ENCODE data around the gene WHRN. TPM values are rescaled to one million over a fixed set of nuclear protein-coding genes. Genes with fewer than 3 reads are reported as not detected.

WHRN gene
- total RNA-seq, 4 donors from 2014 or later = 8.4 to 12.9 (median 11.0) TPM

GRCh38 chr9:114430457-114430856, 74.8 kb downstream of the WHRN start:
- no peaks in the 10 kb centered on the region for H3K4me1 ChIP-seq
- no peaks in the 10 kb centered on the region for H3K9me3 ChIP-seq
- WGBS, 2 donors (ENCODE audit: low coverage in 1 of 2) = 100% methylated on average over 1 to 4 of the region's 5 CpGs
- no peaks in the 10 kb centered on the region for H3K27me3 ChIP-seq
- no peak overlapping the region for H3K4me3 ChIP-seq
- peaks cover 0 to 5% of the 10 kb centered on the region in 2 donors for H3K36me3 ChIP-seq
- TF ChIP-seq POLR2A (IDR thresholded peaks at IDR 0.05) (no peak), CTCF (IDR thresholded peaks at IDR 0.05) (no peak), POLR2AphosphoS5 (IDR thresholded peaks at IDR 0.05) (no peak), EP300 (IDR thresholded peaks at IDR 0.05) (no peak)
- no peak overlapping the region for H3K27ac ChIP-seq
- no peak for ATAC-seq

GRCh38 chr9:114429488-114429887, 75.8 kb downstream of the WHRN start:
- H3K27ac ChIP-seq = no peak overlapping the region
- H3K36me3 ChIP-seq = peaks cover 0 to 12% of the 10 kb centered on the region in 2 donors
- H3K9me3 ChIP-seq = no peaks in the 10 kb centered on the region
- H3K4me1 ChIP-seq = no peaks in the 10 kb centered on the region
- no peak overlapping the region for H3K4me3 ChIP-seq
- TF ChIP-seq CTCF (IDR thresholded peaks at IDR 0.05) (no peak), POLR2A (IDR thresholded peaks at IDR 0.05) (no peak), POLR2AphosphoS5 (IDR thresholded peaks at IDR 0.05) (no peak), EP300 (IDR thresholded peaks at IDR 0.05) (no peak)
- 100% methylated on average over 1 of the region's 6 CpGs for WGBS, 2 donors (ENCODE audit: low coverage in 1 of 2)
- H3K27me3 ChIP-seq = no peaks in the 10 kb centered on the region
- ATAC-seq = no peak

GRCh38 chr9:114428466-114428865, 76.8 kb downstream of the WHRN start:
- Histone ChIP-seq H3K4me3 (no peak overlapping the region), H3K4me1 (no peaks in the 10 kb centered on the region), H3K9me3 (no peaks in the 10 kb centered on the region), H3K27ac (no peak overlapping the region), H3K36me3 (peaks cover 0 to 22% of the 10 kb centered on the region in 2 donors), H3K27me3 (no peaks in the 10 kb centered on the region)
- WGBS, 2 donors (ENCODE audit: low coverage in 1 of 2) = 88 to 100% methylated on average over 1 to 4 of the region's 8 CpGs
- TF ChIP-seq POLR2A (IDR thresholded peaks at IDR 0.05) (no peak), CTCF (IDR thresholded peaks at IDR 0.05) (no peak), POLR2AphosphoS5 (IDR thresholded peaks at IDR 0.05) (no peak), EP300 (IDR thresholded peaks at IDR 0.05) (no peak)
- no peak for ATAC-seq

- peaks cover 0 to 28% of the 10 kb centered on the region in 2 donors for H3K36me3 ChIP-seq
- no peak overlapping the region for H3K27ac ChIP-seq
- TF ChIP-seq POLR2AphosphoS5 (IDR thresholded peaks at IDR 0.05) (no peak), CTCF (IDR thresholded peaks at IDR 0.05) (no peak), EP300 (IDR thresholded peaks at IDR 0.05) (no peak), POLR2A (IDR thresholded peaks at IDR 0.05) (no peak)
- no peak for ATAC-seq
- 98 to 100% methylated on average over 2 to 3 of the region's 4 CpGs for WGBS, 2 donors (ENCODE audit: low coverage in 1 of 2)
- H3K4me3 ChIP-seq = no peak overlapping the region
- no peaks in the 10 kb centered on the region for H3K9me3 ChIP-seq
- no peaks in the 10 kb centered on the region for H3K4me1 ChIP-seq
- no peaks in the 10 kb centered on the region for H3K27me3 ChIP-seq
Observed at GRCh38 chr9:114427644-114428043, 77.6 kb downstream of the WHRN start.

GRCh38 chr9:114426046-114426948, 79.0 kb downstream of the WHRN start:
- ATAC-seq = no peak
- H3K9me3 ChIP-seq = no peaks in the 10 kb centered on the region
- no peaks in the 10 kb centered on the region for H3K27me3 ChIP-seq
- H3K36me3 ChIP-seq = peaks cover 0 to 38% of the 10 kb centered on the region in 2 donors
- 75 to 86% methylated on average over 4 to 9 of the region's 18 CpGs for WGBS, 2 donors (ENCODE audit: low coverage in 1 of 2)
- no peak overlapping the region for H3K27ac ChIP-seq
- no peaks in the 10 kb centered on the region for H3K4me1 ChIP-seq
- no peak for TF ChIP-seq EP300 (IDR thresholded peaks at IDR 0.05)
- no peak for TF ChIP-seq POLR2AphosphoS5 (IDR thresholded peaks at IDR 0.05)
- TF ChIP-seq CTCF (IDR thresholded peaks at IDR 0.05) = no peak
- TF ChIP-seq POLR2A (IDR thresholded peaks at IDR 0.05) = no peak
- H3K4me3 ChIP-seq = no peak overlapping the region

Measured in gastroesophageal sphincter (tissue), 4 donors.